CD4-positive, alpha-beta T cell (primary cell): ENCODE measurements around the gene PPAN. TPM values are rescaled to one million over a fixed set of nuclear protein-coding genes. Genes with fewer than 3 reads are reported as not detected.

Source experiments
- ATAC-seq: fragments of 200-7000 bp; cut with Tn5 transposase; one replicate; pipeline ENCODE4 v1.10.0; 2022; ENCODE audit warnings: mild to moderate bottlenecking; ENCODE audit not compliant: poor library complexity
- CTCF ChIA-PET: fragments of 350-600 bp; sonication (Branson Sonifier 250); formaldehyde crosslinking; loops from one replicate; lab custom pipeline; 2021; ENCODE audit warnings: antibody characterized with exemption, inconsistent platforms; lab: Charles Lee
- POLR2A ChIA-PET: fragments of 350-600 bp; sonication (Branson Sonifier 250); formaldehyde crosslinking; loops from one replicate; lab custom pipeline; 2021; ENCODE audit warnings: antibody characterized with exemption, inconsistent platforms; lab: Charles Lee
- DNase-seq, 14 experiments: peaks; one replicate each; pipeline ENCODE4 v3.0.0-alpha.2; 2013 to 2020; ENCODE audit warnings: mixed read lengths in 2 of 14
- H3K27ac ChIP-seq, 2 donors: one replicate each; pipeline versions ENCODE4 v1.5.1 to v1.7.0; 2013; ENCODE audit warnings: low read length in 2 of 2, low read depth in 1 of 2, mild to moderate bottlenecking in 1 of 2
- H3K27me3 ChIP-seq, 2 experiments: 1 replicate in 1 of 2; 2 replicates in 1 of 2; pipeline versions ENCODE4 v1.6.1 to v1.7.0; 2013; ENCODE audit warnings: low read length in 2 of 2, control low read depth in 1 of 2, mild to moderate bottlenecking in 1 of 2, moderate library complexity in 1 of 2; ENCODE audit not compliant: insufficient read depth in 2 of 2, control insufficient read depth in 1 of 2
- H3K36me3 ChIP-seq: one replicate; pipeline ENCODE4 v1.6.1; 2013; ENCODE audit warnings: low read length, control low read depth; ENCODE audit not compliant: insufficient read depth
- H3K4me1 ChIP-seq: one replicate; pipeline ENCODE4 v1.6.1; 2013; ENCODE audit warnings: low read length, control low read depth; ENCODE audit not compliant: insufficient read depth
- H3K4me3 ChIP-seq: one replicate; pipeline ENCODE4 v1.5.1; 2013; ENCODE audit warnings: mild to moderate bottlenecking, low read length, moderate library complexity
- H3K9me3 ChIP-seq, 2 experiments: 1 replicate in 1 of 2; 2 replicates in 1 of 2; pipeline versions ENCODE4 v1.6.1 to v1.7.0; 2013; ENCODE audit warnings: low read length in 2 of 2, mild to moderate bottlenecking in 2 of 2, control low read depth in 1 of 2, moderate library complexity in 1 of 2; ENCODE audit not compliant: control insufficient read depth in 1 of 2, insufficient read depth in 1 of 2
- H3K27ac Mint-ChIP-seq: one replicate; pipeline ENCODE4 v1.8.0; 2020; ENCODE audit warnings: mixed read lengths
- H3K27me3 Mint-ChIP-seq: one replicate; pipeline ENCODE4 v1.8.0; 2021; ENCODE audit warnings: mixed read lengths
- H3K36me3 Mint-ChIP-seq: one replicate; pipeline ENCODE4 v1.8.0; 2021; ENCODE audit warnings: low read depth, mixed read lengths
- H3K4me1 Mint-ChIP-seq: one replicate; pipeline ENCODE4 v1.8.0; 2021; ENCODE audit warnings: low read depth, mixed read lengths
- H3K4me3 Mint-ChIP-seq: one replicate; pipeline ENCODE4 v1.8.0; 2020; ENCODE audit warnings: mild to moderate bottlenecking, mixed read lengths
- H3K9me3 Mint-ChIP-seq: one replicate; pipeline ENCODE4 v1.8.0; 2020; ENCODE audit warnings: mixed read lengths
- intact Hi-C, 2 experiments: fragments of 100-400 bp; cut with DNase I in 1 of 2; cut with micrococcal nuclease in 1 of 2; formaldehyde crosslinking; loops; one replicate each; pipeline versions ENCODE4 v1.15.1 to v1.9.0; 2023 to 2025; cut with DNase I, micrococcal nuclease
- total RNA-seq, 174 experiments: library from RNA in 2 of 174; stranded (reverse) in 2 of 174; gene quantifications; one replicate each; pipeline ENCODE4 v1.2.3 and lab custom pipeline; 2021 to 2026
- TF ChIP-seq, protein P1 (sequence below): fragments of 200-600 bp; IDR thresholded peaks from one replicate; pipeline ENCODE4 v1.8.0; 2022; ENCODE audit warnings: antibody characterized with exemption, mild to moderate bottlenecking

The PPAN gene
- total RNA-seq, 2 experiments from 2014 or later: 119 to 127 TPM

DNA sequence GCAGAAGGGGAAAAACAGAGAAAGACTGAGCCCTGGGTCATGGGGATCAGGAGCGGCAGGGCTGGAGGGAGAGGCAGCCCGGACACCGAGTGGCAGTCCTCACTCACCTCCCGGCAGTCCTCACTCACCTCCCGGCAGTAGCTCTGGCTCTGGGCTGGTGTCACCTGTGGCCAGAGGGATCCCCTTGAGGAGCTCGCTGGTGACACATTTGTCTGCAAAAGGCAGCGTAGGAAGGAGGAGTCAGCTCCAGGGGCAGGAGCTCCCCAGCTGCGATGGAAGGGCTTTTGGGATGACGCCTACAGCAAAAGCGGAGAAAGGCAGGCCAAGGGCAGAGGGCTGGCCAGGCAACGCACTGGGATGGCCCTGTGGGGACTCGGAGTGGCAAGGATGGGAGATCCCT is 12.8 kb downstream of the PPAN start:
- TF ChIP-seq, protein P1, sequence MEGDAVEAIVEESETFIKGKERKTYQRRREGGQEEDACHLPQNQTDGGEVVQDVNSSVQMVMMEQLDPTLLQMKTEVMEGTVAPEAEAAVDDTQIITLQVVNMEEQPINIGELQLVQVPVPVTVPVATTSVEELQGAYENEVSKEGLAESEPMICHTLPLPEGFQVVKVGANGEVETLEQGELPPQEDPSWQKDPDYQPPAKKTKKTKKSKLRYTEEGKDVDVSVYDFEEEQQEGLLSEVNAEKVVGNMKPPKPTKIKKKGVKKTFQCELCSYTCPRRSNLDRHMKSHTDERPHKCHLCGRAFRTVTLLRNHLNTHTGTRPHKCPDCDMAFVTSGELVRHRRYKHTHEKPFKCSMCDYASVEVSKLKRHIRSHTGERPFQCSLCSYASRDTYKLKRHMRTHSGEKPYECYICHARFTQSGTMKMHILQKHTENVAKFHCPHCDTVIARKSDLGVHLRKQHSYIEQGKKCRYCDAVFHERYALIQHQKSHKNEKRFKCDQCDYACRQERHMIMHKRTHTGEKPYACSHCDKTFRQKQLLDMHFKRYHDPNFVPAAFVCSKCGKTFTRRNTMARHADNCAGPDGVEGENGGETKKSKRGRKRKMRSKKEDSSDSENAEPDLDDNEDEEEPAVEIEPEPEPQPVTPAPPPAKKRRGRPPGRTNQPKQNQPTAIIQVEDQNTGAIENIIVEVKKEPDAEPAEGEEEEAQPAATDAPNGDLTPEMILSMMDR: no peak
- peak in 1 of 14 experiments; percentile 39 for DNase-seq
- H3K36me3 Mint-ChIP-seq: peaks cover 47% of the 10 kb centered on the region
- H3K9me3 ChIP-seq: no peaks in the 10 kb centered on the region
- peak overlapping the region; percentile 97 for H3K4me3 ChIP-seq
- H3K27ac ChIP-seq: peak overlapping the region; percentile 60 to 70
- H3K27ac Mint-ChIP-seq: peak overlapping the region; percentile 89
- H3K36me3 ChIP-seq: peaks cover 48% of the 10 kb centered on the region
- H3K4me3 Mint-ChIP-seq: peak overlapping the region; percentile 96
- H3K4me1 ChIP-seq: peaks cover 51% of the 10 kb centered on the region
- intact Hi-C loops: loop anchor here (2.0 kb wide), 2 partner anchors 24 to 132 kb away; no protein-coding TSS in a partner anchor
- H3K27me3 ChIP-seq: no peaks in the 10 kb centered on the region
- peaks cover 11% of the 10 kb centered on the region for H3K4me1 Mint-ChIP-seq
- H3K9me3 Mint-ChIP-seq: no peaks in the 10 kb centered on the region
- no peaks in the 10 kb centered on the region for H3K27me3 Mint-ChIP-seq
- ATAC-seq: no peak
- ChIA-PET CTCF (interaction anchor here (1.0 to 1.5 kb wide), 2 partner anchors 12 to 24 kb away, joined by 3 to 5 read pairs; no protein-coding TSS in a partner anchor), POLR2A (interaction anchor here (1.2 to 6.4 kb wide), 3 partner anchors 13 to 24 kb away, joined by 3 to 55 read pairs (median 5); partner anchors contain the start of gene PPAN)

DNA sequence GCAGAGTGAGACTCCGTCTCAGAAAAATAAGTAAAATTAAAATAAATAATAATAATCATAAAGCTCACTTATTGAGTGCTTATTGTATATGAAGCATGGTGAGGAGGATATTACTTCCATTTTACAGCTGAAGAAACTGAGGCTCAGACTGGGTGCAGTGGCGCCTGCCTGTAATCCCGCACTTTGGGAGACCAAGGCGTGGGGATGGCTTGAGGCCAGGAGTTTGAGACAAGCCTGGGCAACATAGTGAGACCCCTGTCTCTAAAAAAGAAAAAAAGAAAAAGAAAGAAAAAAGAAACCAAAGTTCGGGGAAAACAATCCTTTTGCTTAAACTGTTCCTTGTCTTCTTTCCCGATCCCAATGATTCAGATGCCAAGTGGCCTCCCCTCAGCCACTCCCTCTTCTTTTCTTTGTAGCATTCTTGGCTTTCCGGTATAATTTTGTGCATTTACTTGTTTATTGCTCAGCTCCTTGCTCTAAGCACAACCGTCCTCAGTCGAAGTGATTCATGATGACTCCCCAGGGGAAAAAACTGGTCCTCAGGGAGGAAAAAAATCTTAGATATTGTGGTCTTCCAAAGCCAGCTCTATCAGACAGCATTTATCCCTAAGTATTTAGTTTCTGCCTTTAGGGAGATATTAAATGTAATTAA is 14.5 kb downstream of the PPAN start:
- POLR2A ChIA-PET: interaction anchor here (1.1 to 2.7 kb wide), 3 partner anchors 14 to 24 kb away, joined by 5 to 11 read pairs (median 7); partner anchors contain the start of gene PPAN
- ATAC-seq: no peak
- intact Hi-C loops: loop anchor here in 1 of 2 experiments (2.0 kb wide), 1 partner anchor 22 kb away; no protein-coding TSS in a partner anchor
- no peaks in the 10 kb centered on the region for H3K9me3 Mint-ChIP-seq
- H3K4me3 Mint-ChIP-seq: no peak overlapping the region
- peaks cover 42% of the 10 kb centered on the region for H3K4me1 ChIP-seq
- peaks cover 36% of the 10 kb centered on the region for H3K36me3 Mint-ChIP-seq
- H3K27me3 ChIP-seq: no peaks in the 10 kb centered on the region
- H3K27ac ChIP-seq: no peak overlapping the region
- peaks cover 31% of the 10 kb centered on the region for H3K36me3 ChIP-seq
- CTCF ChIA-PET: interaction anchor here (0.7 to 2.4 kb wide), 6 partner anchors 11 to 296 kb away, joined by 3 to 9 read pairs (median 4); no protein-coding TSS in a partner anchor
- TF ChIP-seq, protein P1: no peak
- DNase-seq: no peak
- H3K4me1 Mint-ChIP-seq: peaks cover 11% of the 10 kb centered on the region
- H3K27me3 Mint-ChIP-seq: no peaks in the 10 kb centered on the region
- no peak overlapping the region for H3K4me3 ChIP-seq
- H3K9me3 ChIP-seq: no peaks in the 10 kb centered on the region
- H3K27ac Mint-ChIP-seq: no peak overlapping the region

DNA sequence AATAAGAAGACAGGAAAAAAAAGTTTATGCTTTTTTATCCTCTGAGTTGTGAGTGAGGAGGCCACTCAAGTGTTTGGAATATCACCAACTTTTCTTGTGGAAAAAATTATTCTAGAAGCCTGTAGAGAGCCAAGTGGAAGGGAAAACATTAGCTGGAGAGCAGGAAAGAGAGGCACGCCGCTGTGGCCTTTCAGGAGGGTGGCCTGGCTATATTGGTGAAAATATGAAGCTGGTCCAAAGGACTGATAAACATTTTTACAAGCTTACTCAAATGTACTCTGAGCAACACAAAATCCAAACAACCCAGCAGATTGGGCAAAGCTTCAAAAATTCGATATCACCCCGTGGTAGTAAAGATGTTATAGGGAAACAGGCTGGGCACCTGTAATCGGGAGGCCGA is 15.9 kb downstream of the PPAN start:
- no peak overlapping the region for H3K27ac Mint-ChIP-seq
- intact Hi-C loops: no loop called here

More for the DNA sequence above, 15.9 kb downstream of the PPAN start:
- TF ChIP-seq, protein P1: no peak
- H3K4me1 Mint-ChIP-seq: peaks cover 11% of the 10 kb centered on the region
- H3K27me3 ChIP-seq: no peaks in the 10 kb centered on the region
- no peak for ATAC-seq
- H3K36me3 Mint-ChIP-seq: peaks cover 28% of the 10 kb centered on the region
- peaks cover 30% of the 10 kb centered on the region for H3K4me1 ChIP-seq
- no peak overlapping the region for H3K4me3 ChIP-seq
- no peak for DNase-seq
- no peaks in the 10 kb centered on the region for H3K9me3 Mint-ChIP-seq
- no peaks in the 10 kb centered on the region for H3K27me3 Mint-ChIP-seq
- peaks cover 21% of the 10 kb centered on the region for H3K36me3 ChIP-seq
- no peak overlapping the region for H3K27ac ChIP-seq
- POLR2A ChIA-PET: interaction anchor here (2.7 kb wide), 1 partner anchor 21 kb away, joined by 11 read pairs; no protein-coding TSS in a partner anchor
- CTCF ChIA-PET: interaction anchor here (2.4 kb wide), 1 partner anchor 21 kb away, joined by 9 read pairs; no protein-coding TSS in a partner anchor
- no peaks in the 10 kb centered on the region for H3K9me3 ChIP-seq
- no peak overlapping the region for H3K4me3 Mint-ChIP-seq
